HT-29 (cell line): ENCODE measurements around the gene SNCB. TPM values are rescaled to one million over a fixed set of nuclear protein-coding genes. Genes with fewer than 3 reads are reported as not detected.

Source experiments
- DNase-seq: peaks from one replicate; pipeline ENCODE4 v3.0.0-alpha.2; 2015; ENCODE audit warnings: low spot score
- total RNA-seq: library from RNA; depleted of rRNA; stranded (reverse); fragments of >200 nt; shearing (Covaris generic); gene quantifications from 2 replicates; pipeline ENCODE4 v1.2.3, GENCODE V29; 2014

SNCB gene
- total RNA-seq, 1 experiment from 2014 or later, result not detected

DNA sequence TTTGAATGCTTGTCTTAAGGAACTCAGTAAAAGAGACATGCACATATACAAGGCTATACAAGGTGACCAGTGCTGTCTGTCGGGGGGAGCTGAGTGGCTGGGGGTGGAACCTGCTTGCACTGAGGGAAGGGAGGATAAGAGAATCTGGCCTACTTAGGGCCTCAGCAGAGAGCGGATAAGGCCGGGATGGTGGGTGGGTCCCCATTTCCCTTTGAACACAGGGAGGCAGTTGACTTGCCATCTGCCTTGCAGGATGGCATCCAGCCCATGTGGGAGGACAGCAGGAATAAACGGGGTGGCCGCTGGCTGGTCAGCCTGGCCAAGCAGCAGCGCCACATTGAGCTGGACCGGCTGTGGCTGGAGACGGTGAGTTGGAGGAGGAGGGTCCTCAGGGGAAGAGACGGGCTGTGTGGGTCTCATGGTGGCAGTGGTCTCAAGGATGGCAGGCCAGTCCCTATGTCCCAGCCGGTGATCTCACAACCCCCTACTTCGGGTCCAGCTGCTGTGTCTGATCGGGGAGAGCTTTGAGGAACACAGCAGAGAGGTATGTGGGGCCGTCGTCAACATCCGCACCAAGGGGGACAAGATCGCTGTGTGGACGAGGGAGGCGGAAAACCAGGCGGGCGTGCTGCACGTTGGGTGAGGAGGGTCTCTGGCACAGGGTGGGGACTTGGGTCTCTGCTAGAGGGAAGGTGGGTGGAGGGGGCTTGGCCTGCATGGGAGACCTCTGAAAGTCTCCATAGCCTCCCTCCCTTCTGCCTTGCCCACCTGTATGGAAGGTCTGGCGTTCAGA, 14.7 kb upstream of the SNCB start:
- DNase-seq, result no peak

DNA sequence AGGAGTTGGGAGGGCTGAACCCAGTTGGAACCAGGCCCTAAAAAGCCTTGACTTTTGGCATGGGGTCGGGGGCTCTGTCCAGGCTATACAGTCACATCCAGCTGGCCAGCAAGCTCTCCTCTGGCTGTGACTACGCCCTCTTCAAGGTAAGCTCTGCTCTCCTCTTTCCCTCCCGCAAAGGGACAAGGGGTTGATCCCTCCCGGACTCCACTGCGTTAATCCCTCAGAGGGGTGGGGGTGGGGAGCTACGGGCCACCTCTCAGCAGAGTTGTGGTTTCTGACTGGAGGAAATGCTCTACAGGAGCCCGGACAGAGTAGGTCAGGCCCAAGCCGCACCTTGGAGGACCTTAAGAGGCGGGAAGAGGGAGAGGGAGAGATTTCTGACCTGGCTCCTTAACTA, 14.0 kb upstream of the SNCB start:
- no peak for DNase-seq

GRCh38 chr5:176643491-176644219, 13.3 kb upstream of the SNCB start:
- DNase-seq, result no peak

GRCh38 chr5:176642675-176643490, 12.5 kb upstream of the SNCB start:
- DNase-seq, result no peak

DNA sequence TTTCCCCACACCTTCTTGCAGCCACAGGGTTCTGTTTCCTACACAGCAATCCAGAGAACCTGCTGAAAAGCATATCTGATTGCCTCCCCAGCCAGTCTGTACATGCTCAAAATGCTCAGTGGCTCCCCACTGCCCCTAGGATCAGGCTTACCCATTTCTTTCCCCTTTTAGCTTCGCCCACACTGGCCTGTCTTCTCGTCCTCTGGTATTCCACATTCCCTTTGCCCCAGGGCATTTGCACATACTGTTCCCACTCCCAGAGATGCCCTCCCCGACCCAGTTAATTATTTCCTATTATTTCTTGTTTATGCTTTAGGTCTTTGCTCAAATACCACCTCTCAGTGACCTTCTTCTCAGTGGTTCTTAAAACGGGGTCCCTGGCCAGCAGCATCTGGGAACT, 10.3 kb upstream of the SNCB start:
- no peak for DNase-seq

DNA sequence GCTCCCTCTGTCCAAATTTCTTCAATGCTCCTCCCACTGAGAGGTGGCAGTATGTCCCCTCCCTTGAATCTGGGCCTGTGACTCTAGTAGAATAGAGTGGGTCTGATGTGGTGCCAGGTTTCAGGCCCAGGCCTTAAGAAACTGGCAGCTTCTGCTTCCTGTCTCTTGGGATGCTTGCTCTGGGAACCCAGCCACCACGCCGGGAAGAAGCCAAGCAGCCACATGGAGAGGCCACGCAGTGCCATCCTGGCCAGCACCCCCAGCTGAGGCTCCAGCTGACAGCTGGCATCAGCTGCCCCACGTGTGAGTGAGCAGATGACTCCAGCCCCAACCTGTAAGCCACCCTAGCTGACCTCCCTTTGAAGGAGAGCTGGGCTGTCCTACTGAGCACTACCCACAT, 9.6 kb upstream of the SNCB start:
- DNase-seq, result no peak

DNA sequence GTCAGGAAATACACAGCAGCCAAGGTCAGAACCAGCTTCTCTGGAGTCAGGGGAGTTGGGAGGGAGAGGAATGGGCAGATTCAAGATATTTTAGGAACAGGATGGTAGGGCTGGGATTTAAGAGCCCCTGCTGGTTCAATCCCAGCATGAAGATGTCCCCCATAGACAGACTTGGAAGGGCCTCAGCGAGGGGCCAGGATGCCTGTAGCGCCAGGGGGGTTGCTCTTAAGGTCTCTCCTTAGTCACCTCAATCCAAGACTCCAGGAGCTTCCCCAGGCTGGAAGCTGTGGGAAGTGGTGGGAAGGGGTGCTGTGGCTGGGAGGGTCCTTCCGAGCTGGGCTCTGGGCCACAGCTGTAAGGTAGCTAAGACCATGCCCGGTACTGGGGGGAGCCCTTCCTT, 8.9 kb upstream of the SNCB start:
- DNase-seq, result no peak

GRCh38 chr5:176638437-176638836, 8.1 kb upstream of the SNCB start:
- DNase-seq, result no peak

- no peak for DNase-seq
These were observed 7.2 kb upstream of the SNCB start for GRCh38 chr5:176637556-176637955.

DNA sequence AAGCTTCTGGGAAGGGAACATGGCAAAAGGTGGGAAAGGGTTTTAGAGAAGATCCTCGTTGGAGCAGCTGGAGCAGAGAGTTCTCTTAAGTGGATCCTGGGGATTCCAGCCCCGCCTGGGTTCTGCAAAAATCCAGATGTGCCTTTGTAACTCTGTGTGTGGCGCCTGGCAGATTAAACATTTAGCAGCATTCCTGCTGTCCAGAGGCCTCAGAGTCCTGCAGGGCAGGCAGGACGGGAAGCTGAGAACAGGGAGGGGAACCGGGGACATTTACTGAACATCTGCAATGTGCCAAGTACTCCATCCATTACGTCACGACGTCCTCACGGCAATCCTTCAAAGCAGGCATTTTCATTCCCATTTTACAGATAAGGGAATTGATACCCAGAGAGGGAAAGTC, 6.1 kb upstream of the SNCB start:
- DNase-seq, result no peak

- no peak for DNase-seq
These were observed 3.3 kb upstream of the SNCB start for GRCh38 chr5:176633598-176633997.

DNA sequence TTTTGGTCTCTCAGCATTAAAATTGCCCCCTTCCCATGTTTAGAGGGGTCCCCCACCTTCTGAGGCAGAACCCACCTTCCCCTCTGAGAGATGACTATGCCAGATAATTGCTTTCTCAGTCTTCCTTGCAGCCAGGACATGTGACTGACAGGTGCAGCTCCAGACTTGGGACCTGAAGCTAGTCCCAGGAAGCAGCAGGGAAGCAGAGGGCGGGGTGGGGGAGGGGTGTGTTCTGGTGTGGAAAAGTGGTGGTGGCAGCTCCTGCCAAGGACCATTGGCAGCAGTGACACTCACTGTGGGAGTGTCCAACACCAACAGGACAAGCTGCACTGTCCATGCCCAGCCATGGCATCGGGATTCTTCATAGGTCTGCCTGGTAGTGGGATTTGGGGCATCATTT, 2.4 kb upstream of the SNCB start:
- no peak for DNase-seq

DNA sequence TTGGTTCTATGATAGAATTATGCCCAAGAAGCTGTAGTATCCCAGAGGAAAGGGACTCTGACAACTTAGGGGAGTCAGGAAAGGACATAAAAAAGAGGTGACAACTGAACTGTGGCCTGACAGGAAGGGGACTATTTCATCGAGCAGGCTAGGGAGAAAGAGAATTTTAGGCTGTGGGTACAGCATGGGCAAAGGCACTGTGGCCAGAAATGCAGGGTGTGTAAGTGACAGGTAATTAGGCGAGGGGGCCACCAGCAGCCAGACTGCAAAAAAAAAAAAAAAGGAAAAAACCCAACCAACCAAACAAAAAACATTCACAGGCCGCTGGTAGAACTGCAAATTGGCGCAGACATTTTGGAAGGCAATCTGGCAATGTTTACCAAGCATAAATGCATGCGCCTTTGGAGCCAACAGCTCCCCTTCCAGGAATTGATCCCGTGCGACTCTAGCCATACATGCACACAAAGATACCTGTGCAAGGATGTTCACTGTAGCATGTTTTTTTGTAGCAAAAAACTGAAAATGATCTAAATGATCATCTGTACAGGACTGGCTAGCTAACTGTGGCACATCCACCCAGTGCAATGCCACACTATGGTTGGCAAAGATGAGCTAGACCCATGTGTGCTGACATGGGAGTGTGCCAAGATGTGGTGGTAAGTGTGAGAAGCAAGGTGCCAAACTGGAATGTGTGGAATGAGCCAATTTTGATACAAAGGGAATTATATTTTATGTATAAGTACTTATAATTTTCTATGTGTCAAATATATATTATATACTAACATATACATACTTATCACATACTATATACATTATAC, 1.3 kb upstream of the SNCB start:
- no peak for DNase-seq

GRCh38 chr5:176630681-176631222, 418 bp upstream of the SNCB start:
- no peak for DNase-seq

GRCh38 chr5:176629317-176629852, 949 bp downstream of the SNCB start:
- no peak for DNase-seq

GRCh38 chr5:176628406-176629228, 1.7 kb downstream of the SNCB start:
- no peak for DNase-seq

- no peak for DNase-seq
These were observed 2.8 kb downstream of the SNCB start for GRCh38 chr5:176627582-176627981.

GRCh38 chr5:176626876-176627236, 3.5 kb downstream of the SNCB start:
- DNase-seq, result no peak

DNA sequence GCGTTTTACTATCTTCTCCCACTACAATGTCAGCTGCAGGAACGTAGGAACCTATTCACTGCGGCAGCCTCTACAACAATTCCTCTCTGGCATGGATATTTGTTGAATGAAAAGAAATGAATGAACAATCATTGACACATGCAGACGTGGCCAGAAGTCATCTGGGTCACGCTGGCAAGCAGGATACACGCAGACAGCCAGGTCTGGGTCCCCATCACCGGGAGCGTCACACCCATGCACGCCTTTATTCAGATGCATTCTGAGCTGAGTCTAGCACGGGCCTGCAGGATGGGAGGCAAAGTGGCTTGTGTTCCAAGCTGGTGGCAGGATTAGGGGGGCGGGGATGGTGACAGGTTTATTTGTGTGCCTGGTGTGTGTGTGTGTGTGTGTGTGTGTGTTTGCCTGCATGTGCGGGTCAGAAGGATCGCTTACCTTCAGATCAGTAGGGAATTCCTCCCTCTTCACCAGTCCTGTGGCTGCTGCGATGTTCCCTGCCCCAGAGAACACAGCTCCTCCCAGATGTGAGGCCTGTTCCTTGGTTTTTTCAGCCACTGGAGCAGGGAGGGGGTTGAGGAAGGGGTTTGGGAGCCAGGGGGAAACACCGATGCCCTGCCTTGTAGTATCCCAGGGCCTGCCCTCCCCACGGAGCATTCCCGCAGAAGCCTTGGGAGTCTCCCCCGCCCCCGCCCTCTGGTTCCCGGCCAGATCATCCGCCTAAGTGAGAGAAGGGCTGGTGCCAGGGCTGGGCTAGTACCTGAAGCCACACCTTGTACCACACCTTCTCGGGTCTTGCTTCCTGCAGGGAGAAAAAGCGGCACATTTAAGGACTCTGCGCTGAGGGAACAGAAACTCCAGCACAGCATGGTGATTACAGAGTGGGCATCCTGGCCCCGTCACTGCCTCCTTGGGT, 4.1 kb downstream of the SNCB start:
- DNase-seq, result no peak
